ENCODE results near the gene FADS1.

DNA sequence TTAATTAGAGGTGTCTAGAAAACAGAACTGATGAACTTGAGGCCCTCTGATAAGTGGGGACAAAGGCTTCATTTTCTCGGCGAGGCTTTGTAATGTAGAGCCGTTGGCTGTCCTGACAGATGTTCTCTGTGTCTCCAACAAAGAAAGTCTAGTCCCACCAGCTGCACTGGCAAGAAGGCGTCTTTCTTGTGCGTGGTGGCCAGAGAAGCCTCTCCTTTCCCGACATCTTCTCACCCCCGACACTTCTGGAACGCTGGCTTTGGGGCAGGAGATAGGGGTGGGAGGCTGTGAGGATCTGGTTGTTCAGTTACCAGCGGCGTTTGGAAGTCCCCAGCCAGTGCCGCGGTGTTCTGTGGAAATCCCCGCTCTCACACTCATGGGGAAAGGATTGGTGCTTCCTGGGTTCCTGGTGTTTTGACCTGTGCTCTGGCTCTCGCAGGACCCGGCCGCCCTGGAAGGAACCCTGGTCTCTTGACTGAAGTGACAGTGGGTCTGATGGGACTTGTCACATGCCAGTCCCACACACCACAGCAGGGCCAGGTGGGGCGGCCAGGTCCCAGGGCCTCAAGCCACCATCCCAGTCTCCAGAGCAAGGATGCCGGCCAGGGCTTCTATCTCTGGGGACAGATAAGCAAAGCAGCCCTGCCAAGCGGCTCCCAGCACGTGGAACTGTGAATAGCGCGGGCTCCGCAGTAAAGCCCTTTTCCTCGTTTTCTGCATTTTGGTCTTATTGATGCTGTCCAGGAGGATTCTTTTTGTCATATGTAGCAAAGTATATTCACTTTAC, 34.5 kb upstream of the FADS1 start:
- TF ChIP-seq, protein P1, sequence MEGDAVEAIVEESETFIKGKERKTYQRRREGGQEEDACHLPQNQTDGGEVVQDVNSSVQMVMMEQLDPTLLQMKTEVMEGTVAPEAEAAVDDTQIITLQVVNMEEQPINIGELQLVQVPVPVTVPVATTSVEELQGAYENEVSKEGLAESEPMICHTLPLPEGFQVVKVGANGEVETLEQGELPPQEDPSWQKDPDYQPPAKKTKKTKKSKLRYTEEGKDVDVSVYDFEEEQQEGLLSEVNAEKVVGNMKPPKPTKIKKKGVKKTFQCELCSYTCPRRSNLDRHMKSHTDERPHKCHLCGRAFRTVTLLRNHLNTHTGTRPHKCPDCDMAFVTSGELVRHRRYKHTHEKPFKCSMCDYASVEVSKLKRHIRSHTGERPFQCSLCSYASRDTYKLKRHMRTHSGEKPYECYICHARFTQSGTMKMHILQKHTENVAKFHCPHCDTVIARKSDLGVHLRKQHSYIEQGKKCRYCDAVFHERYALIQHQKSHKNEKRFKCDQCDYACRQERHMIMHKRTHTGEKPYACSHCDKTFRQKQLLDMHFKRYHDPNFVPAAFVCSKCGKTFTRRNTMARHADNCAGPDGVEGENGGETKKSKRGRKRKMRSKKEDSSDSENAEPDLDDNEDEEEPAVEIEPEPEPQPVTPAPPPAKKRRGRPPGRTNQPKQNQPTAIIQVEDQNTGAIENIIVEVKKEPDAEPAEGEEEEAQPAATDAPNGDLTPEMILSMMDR (conservative IDR thresholded peaks at IDR 0.05; ENCODE audit: low read length) = no peak
- no peak for TF ChIP-seq EZH2phosphoT487 (IDR thresholded peaks at IDR 0.05; ENCODE audit: borderline replicate concordance, low read depth, low read length)

Measured in OCI-LY7 (cell line).